Smooth muscle cell (in vitro differentiated cells): ENCODE results near the gene PLA2R1. TPM values are rescaled to one million over a fixed set of nuclear protein-coding genes. Genes with fewer than 3 reads are reported as not detected.

ENCODE experiments used
- DNase-seq: peaks from one replicate; lab custom pipeline; 2025; ENCODE audit not compliant: unreplicated experiment; lab: John Stamatoyannopoulos, UW
- H2AFZ ChIP-seq: fragments of 200-600 bp; sonication (generic); 2 replicates; pipeline ENCODE4 v1.6.0; 2016; ENCODE audit warnings: antibody characterized with exemption, low read depth, mild to moderate bottlenecking
- H3F3A ChIP-seq: fragments of 200-600 bp; sonication (generic); 2 replicates; pipeline ENCODE4 v1.6.0; 2017; ENCODE audit warnings: antibody characterized with exemption, low read depth
- H3K27ac ChIP-seq: fragments of 200-600 bp; sonication (generic); 2 replicates; pipeline ENCODE4 v1.5.1; 2016; ENCODE audit warnings: low read depth, mild to moderate bottlenecking
- H3K27me3 ChIP-seq: fragments of 200-600 bp; sonication (generic); 2 replicates; pipeline ENCODE4 v1.6.1; 2016; ENCODE audit warnings: low read depth, mild to moderate bottlenecking
- H3K36me3 ChIP-seq: fragments of 200-600 bp; sonication (generic); 2 replicates; pipeline ENCODE4 v1.5.1; 2016; ENCODE audit warnings: low read depth
- H3K4me1 ChIP-seq: fragments of 200-600 bp; sonication (generic); 2 replicates; pipeline ENCODE4 v1.5.1; 2016; ENCODE audit warnings: low read depth
- H3K4me2 ChIP-seq: fragments of 200-600 bp; sonication (generic); 2 replicates; pipeline ENCODE4 v1.6.0; 2016; ENCODE audit warnings: mild to moderate bottlenecking
- H3K4me3 ChIP-seq: fragments of 200-600 bp; sonication (generic); 2 replicates; pipeline ENCODE4 v1.5.1; 2016; ENCODE audit warnings: mild to moderate bottlenecking
- H3K79me2 ChIP-seq: fragments of 200-600 bp; sonication (generic); 2 replicates; pipeline ENCODE4 v1.6.0; 2016; ENCODE audit warnings: low read depth, mild to moderate bottlenecking
- H3K9ac ChIP-seq: fragments of 200-600 bp; sonication (generic); 2 replicates; pipeline ENCODE4 v1.6.0; 2016; ENCODE audit warnings: low read depth
- H3K9me3 ChIP-seq: fragments of 200-600 bp; sonication (generic); replicated peaks from 2 replicates; pipeline ENCODE4 v1.5.1; 2016; ENCODE audit warnings: low read depth
- H4K20me1 ChIP-seq: fragments of 200-600 bp; sonication (generic); 2 replicates; pipeline ENCODE4 v1.6.0; 2016; ENCODE audit warnings: low read depth
- WGBS: methylation state at CpG from one replicate; pipeline ENCODE4 v1.1.7; 2016; ENCODE audit warnings: low lambda C conversion rate; 5-methylcytosine and 5-hydroxymethylcytosine counted together
- polyA plus RNA-seq: library from polyadenylated mRNA; unstranded; fragments of >200 nt; fragmentation: Nextera tagmentation; extraction: Ambion mirVana; gene quantifications from 2 replicates; pipeline ENCODE4 v1.2.1, GENCODE V29; 2016
- total RNA-seq: library from RNA; depleted of rRNA; stranded (reverse); fragments of >200 nt; gene quantifications from 2 replicates; pipeline ENCODE4 v1.2.3, GENCODE V29; 2014
- TF ChIP-seq, protein P1 (sequence below): fragments of 200-600 bp; sonication (generic); IDR thresholded peaks from 2 replicates; pipeline ENCODE4 v1.5.1; 2017; ENCODE audit warnings: borderline replicate concordance, mild to moderate bottlenecking, antibody characterized with exemption; ENCODE audit not compliant: insufficient read depth, poor library complexity, severe bottlenecking

PLA2R1 gene
- 7.3 and 10.1 TPM in 2 replicates for total RNA-seq
- polyA plus RNA-seq = 4.7 and 4.8 TPM in 2 replicates

DNA sequence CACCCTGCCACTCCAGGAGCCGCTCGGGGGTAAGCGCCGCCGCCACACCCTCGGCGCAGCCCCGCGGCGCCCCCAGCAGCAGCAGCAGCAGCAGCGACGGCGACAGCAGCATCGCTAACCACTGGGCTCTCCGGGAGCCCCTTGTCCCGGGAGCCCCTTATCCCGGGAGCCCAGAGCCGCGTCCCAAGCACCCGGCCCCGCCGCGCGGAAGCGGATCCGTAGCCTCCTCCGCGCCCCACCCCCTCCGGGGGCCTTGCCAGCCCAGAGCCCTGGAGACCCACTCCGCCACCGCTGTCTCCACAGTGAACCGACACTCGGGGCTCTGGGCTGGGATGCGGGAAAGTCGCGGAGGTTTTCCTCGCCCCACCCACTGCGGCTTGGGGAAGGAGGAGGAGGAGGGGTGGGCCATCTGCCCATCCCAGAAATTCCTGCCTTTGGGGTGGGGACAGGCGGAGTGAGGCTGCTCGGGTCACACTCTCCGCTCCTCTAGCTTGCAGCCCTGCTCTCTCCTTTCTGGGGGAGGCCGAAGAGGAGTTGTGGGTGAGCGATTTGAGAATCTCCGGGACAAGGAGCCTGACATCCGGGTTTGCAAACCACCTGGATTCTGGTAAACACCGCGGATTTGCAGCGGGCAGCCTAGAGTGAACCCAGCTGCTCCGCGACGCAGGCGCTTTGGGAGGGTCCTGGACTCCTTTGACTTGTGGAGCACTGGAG is at the start of gene PLA2R1:
Gene PLA2R1 (minus strand): TSS at position 324 of the 714 bp plus-strand sequence. CDS start 212 bp downstream, at position 112.
- Histone ChIP-seq H3K4me3 (peak within 1 kb of the TSS; percentile 89), H3F3A (no peaks in the 10 kb centered on the region), H3K79me2 (peaks cover 3% of the 10 kb centered on the region), H3K9ac (peak within 1 kb of the TSS; percentile 41), H4K20me1 (no peaks in the 10 kb centered on the region), H3K36me3 (no peaks in the 10 kb centered on the region), H2AFZ (peak within 1 kb of the TSS; percentile 83), H3K9me3 (no peaks in the 10 kb centered on the region), H3K27me3 (no peaks in the 10 kb centered on the region), H3K4me1 (no peaks in the 10 kb centered on the region), H3K4me2 (peak within 1 kb of the TSS; percentile 90), H3K27ac (no peak within 1 kb of the TSS)
- DNase-seq = peak; percentile 15
- WGBS = 1% methylated on average over 46 of the region's 52 CpGs
- TF ChIP-seq, protein P1, sequence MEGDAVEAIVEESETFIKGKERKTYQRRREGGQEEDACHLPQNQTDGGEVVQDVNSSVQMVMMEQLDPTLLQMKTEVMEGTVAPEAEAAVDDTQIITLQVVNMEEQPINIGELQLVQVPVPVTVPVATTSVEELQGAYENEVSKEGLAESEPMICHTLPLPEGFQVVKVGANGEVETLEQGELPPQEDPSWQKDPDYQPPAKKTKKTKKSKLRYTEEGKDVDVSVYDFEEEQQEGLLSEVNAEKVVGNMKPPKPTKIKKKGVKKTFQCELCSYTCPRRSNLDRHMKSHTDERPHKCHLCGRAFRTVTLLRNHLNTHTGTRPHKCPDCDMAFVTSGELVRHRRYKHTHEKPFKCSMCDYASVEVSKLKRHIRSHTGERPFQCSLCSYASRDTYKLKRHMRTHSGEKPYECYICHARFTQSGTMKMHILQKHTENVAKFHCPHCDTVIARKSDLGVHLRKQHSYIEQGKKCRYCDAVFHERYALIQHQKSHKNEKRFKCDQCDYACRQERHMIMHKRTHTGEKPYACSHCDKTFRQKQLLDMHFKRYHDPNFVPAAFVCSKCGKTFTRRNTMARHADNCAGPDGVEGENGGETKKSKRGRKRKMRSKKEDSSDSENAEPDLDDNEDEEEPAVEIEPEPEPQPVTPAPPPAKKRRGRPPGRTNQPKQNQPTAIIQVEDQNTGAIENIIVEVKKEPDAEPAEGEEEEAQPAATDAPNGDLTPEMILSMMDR = no peak

DNA sequence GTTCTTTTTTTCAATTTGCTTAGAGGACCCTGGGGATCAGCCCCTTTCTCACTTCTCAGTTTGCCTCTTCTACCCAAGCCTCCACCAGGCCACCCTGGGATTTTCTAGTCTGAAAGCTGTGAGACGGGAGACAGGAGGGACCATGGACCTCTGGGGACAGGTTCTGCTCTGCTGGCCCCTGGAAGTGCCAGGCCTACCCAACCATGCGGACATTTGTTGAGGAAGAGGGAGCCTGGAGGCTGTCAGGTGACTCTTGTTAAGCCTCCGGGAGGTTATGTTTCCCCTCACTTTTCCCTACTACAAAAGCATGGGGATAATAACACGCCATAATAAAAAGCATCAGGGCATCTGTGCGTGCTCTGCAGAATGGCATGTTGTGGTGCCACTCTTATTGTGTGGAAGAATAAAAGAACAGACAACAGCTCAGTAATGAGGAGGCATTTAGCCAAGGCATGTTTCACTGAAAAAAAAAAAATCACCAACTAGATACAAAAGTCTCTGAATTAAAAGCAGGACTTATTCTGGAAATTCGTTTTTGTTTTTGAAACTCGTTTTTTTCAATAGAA is 48.3 kb upstream of the PLA2R1 start:
- DNase-seq = no peak

DNA sequence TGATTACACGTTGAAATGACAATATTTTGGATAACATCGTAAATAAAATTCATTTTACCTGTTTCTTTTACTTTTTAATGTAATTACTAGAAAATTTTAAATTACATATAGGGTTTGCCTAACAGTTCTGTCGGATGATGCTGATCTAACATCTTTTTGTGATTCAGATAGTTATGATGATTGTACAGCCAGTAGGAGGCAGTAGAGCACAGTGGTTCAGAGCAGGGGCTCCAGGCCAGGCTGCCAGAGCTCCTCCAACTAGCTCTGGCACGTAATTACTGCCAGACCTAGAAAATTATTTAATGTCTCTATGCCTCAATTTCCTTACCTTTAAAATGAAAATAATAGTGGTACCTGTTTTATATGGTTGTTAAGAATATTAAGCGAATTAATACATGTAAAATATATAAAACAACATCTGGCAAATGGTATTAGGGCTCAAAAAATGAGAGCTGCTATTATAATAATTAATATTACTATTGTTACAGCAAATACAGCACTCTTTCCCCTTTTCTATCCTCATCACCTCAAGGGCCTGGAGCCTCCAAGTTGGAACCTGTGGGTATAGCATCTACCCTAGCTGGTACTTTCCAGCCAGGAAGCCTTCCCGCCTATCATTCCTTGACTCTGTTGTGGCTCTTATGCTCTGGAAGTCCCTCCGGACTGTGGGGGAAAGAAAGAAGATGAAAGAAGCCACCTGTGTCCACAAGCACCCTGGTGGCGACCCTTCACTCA is 47.7 kb upstream of the PLA2R1 start:
- no peak overlapping the region for H3K4me2 ChIP-seq
- no peak overlapping the region for H3K4me3 ChIP-seq
- H3K27me3 ChIP-seq = no peaks in the 10 kb centered on the region
- H3K4me1 ChIP-seq = peaks cover 5% of the 10 kb centered on the region
- H3K36me3 ChIP-seq = no peaks in the 10 kb centered on the region
- TF ChIP-seq, protein P1 = peak; percentile 87
- H3K79me2 ChIP-seq = no peaks in the 10 kb centered on the region
- H3K9ac ChIP-seq = no peak overlapping the region
- no peak for DNase-seq
- no peak overlapping the region for H3K27ac ChIP-seq
- no peaks in the 10 kb centered on the region for H3F3A ChIP-seq
- H3K9me3 ChIP-seq = no peaks in the 10 kb centered on the region
- 41% methylated on average over 8 of the region's 8 CpGs for WGBS
- H2AFZ ChIP-seq = peak overlapping the region; percentile 53
- no peaks in the 10 kb centered on the region for H4K20me1 ChIP-seq

More for the DNA sequence above, 48.3 kb upstream of the PLA2R1 start:
- Histone ChIP-seq H3K4me1 (peaks cover 5% of the 10 kb centered on the region), H3K9me3 (no peaks in the 10 kb centered on the region), H2AFZ (peak overlapping the region; percentile 53), H4K20me1 (no peaks in the 10 kb centered on the region), H3K36me3 (no peaks in the 10 kb centered on the region), H3K9ac (no peak overlapping the region), H3K79me2 (no peaks in the 10 kb centered on the region), H3K27ac (no peak overlapping the region), H3K27me3 (no peaks in the 10 kb centered on the region), H3K4me2 (no peak overlapping the region), H3K4me3 (no peak overlapping the region), H3F3A (no peaks in the 10 kb centered on the region)
- TF ChIP-seq, protein P1 = no peak
- 81% methylated on average over 7 of the region's 7 CpGs for WGBS
